HAP-1 (cell line): ENCODE results near the gene IRF2.
"Not testable (repeated sequence)": the region's sequence is repeated elsewhere in the genome, so short reads cannot be mapped to it uniquely, and the experiment has no call there.

ENCODE experiments used
- DNase-seq, 2 experiments: peaks; one replicate each; pipeline ENCODE4 v3.0.0-alpha.2; 2016 to 2020; ENCODE audit warnings: low spot score in 2 of 2
- H3K27me3 ChIP-seq: fragments of 250-450 bp; sonication (Bioruptor Pico); 2 replicates; pipeline ENCODE4 v1.5.1; 2020; ENCODE audit warnings: low read depth, mild to moderate bottlenecking, moderate library complexity
- H3K36me3 ChIP-seq: fragments of 250-450 bp; sonication (Bioruptor Pico); replicated peaks from 2 replicates; pipeline ENCODE4 v1.5.1; 2020; ENCODE audit warnings: mild to moderate bottlenecking
- H3K4me1 ChIP-seq: fragments of 250-450 bp; sonication (Bioruptor Pico); 2 replicates; pipeline ENCODE4 v1.5.1; 2020; ENCODE audit warnings: mild to moderate bottlenecking
- H3K4me3 ChIP-seq: fragments of 250-450 bp; sonication (Bioruptor Pico); 2 replicates; pipeline ENCODE4 v1.5.1; 2020; ENCODE audit warnings: mild to moderate bottlenecking, moderate library complexity
- H3K9me3 ChIP-seq: fragments of 250-450 bp; sonication (Bioruptor Pico); 2 replicates; pipeline ENCODE4 v1.5.1; 2020; ENCODE audit warnings: mild to moderate bottlenecking, moderate library complexity
- in situ Hi-C: fragments of 300-500 bp; cut with MboI; formaldehyde crosslinking; loops from 3 replicates; pipeline ENCODE4 v1.14.3; 2020; ENCODE audit warnings: low sequenced_read_pairs, inconsistent platforms, mixed read lengths

The IRF2 gene

GRCh38 chr4:184385705-184386141, 88.6 kb downstream of the IRF2 start:
- H3K9me3 ChIP-seq = no peaks in the 10 kb centered on the region
- DNase-seq = no peak
- in situ Hi-C loops = no loop called here

GRCh38 chr4:184384810-184385557, 89.4 kb downstream of the IRF2 start:
- DNase-seq = peak; percentile 64 to 65
- in situ Hi-C loops = no loop called here
- Histone ChIP-seq H3K27me3 (no peaks in the 10 kb centered on the region), H3K4me1 (peaks cover 24% of the 10 kb centered on the region), H3K9me3 (no peaks in the 10 kb centered on the region), H3K36me3 (no peaks in the 10 kb centered on the region), H3K4me3 (no peak overlapping the region)

More at GRCh38 chr4:184385705-184386141, 88.6 kb downstream of the IRF2 start:
- Histone ChIP-seq H3K27me3 (no peaks in the 10 kb centered on the region), H3K4me1 (peaks cover 24% of the 10 kb centered on the region), H3K36me3 (no peaks in the 10 kb centered on the region), H3K4me3 (no peak overlapping the region)

- peaks cover 24% of the 10 kb centered on the region for H3K4me1 ChIP-seq
- no peaks in the 10 kb centered on the region for H3K36me3 ChIP-seq
- no peak overlapping the region for H3K4me3 ChIP-seq
- in situ Hi-C loops = no loop called here
- DNase-seq = no peak
- no peaks in the 10 kb centered on the region for H3K9me3 ChIP-seq
- H3K27me3 ChIP-seq = no peaks in the 10 kb centered on the region
Observed at GRCh38 chr4:184384056-184384809, 90.1 kb downstream of the IRF2 start.

GRCh38 chr4:184383497-184384055, 90.8 kb downstream of the IRF2 start:
- Histone ChIP-seq H3K4me1 (peaks cover 24% of the 10 kb centered on the region), H3K27me3 (no peaks in the 10 kb centered on the region)
- no peak for DNase-seq

GRCh38 chr4:184382189-184382846, 92.0 kb downstream of the IRF2 start:
- no peaks in the 10 kb centered on the region for H3K36me3 ChIP-seq
- H3K9me3 ChIP-seq = no peaks in the 10 kb centered on the region
- no peak overlapping the region for H3K4me3 ChIP-seq
- in situ Hi-C loops = no loop called here
- H3K4me1 ChIP-seq = peaks cover 24% of the 10 kb centered on the region
- no peaks in the 10 kb centered on the region for H3K27me3 ChIP-seq
- DNase-seq = no peak

More at GRCh38 chr4:184383497-184384055, 90.8 kb downstream of the IRF2 start:
- in situ Hi-C loops = no loop called here
- Histone ChIP-seq H3K4me3 (no peak overlapping the region), H3K9me3 (no peaks in the 10 kb centered on the region), H3K36me3 (no peaks in the 10 kb centered on the region)

- H3K4me3 ChIP-seq = no peak overlapping the region
- in situ Hi-C loops = no loop called here
- no peaks in the 10 kb centered on the region for H3K9me3 ChIP-seq
- DNase-seq = no peak
- peaks cover 22% of the 10 kb centered on the region for H3K4me1 ChIP-seq
- H3K27me3 ChIP-seq = no peaks in the 10 kb centered on the region
- no peaks in the 10 kb centered on the region for H3K36me3 ChIP-seq
Observed at GRCh38 chr4:184380707-184381106, 93.6 kb downstream of the IRF2 start.

- H3K36me3 ChIP-seq = not testable (repeated sequence)
Observed at GRCh38 chr4:184380214-184380613, 94.1 kb downstream of the IRF2 start.

GRCh38 chr4:184376923-184377322, 97.4 kb downstream of the IRF2 start:
- Histone ChIP-seq H3K9me3 (no peaks in the 10 kb centered on the region), H3K4me3 (no peak overlapping the region), H3K4me1 (peaks cover 6% of the 10 kb centered on the region; the same call in 1 of the 2 replicates), H3K27me3 (no peaks in the 10 kb centered on the region), H3K36me3 (no peaks in the 10 kb centered on the region)
- no peak for DNase-seq
- in situ Hi-C loops = no loop called here

More at GRCh38 chr4:184380214-184380613, 94.1 kb downstream of the IRF2 start:
- in situ Hi-C loops, H3K27me3 ChIP-seq, H3K9me3 ChIP-seq, H3K4me3 ChIP-seq, DNase-seq: not testable (repeated sequence)
- peaks cover 19% of the 10 kb centered on the region for H3K4me1 ChIP-seq

GRCh38 chr4:184376126-184376838, 98.1 kb downstream of the IRF2 start:
- Histone ChIP-seq H3K4me1 (peaks cover 7% of the 10 kb centered on the region; the same call in 1 of the 2 replicates), H3K36me3 (no peaks in the 10 kb centered on the region), H3K4me3 (no peak overlapping the region), H3K27me3 (no peaks in the 10 kb centered on the region), H3K9me3 (no peaks in the 10 kb centered on the region)
- in situ Hi-C loops = no loop called here
- DNase-seq = peak in 1 of 2 experiments; percentile 38

- H3K36me3 ChIP-seq, H3K4me3 ChIP-seq, H3K27me3 ChIP-seq, in situ Hi-C loops, DNase-seq, H3K9me3 ChIP-seq: not testable (repeated sequence)
- H3K4me1 ChIP-seq = peaks cover 11% of the 10 kb centered on the region; the same call in 1 of the 2 replicates
Observed at GRCh38 chr4:184375623-184376022, 98.7 kb downstream of the IRF2 start.

GRCh38 chr4:184375027-184375426, 99.3 kb downstream of the IRF2 start:
- Histone ChIP-seq H3K4me3 (no peak overlapping the region), H3K27me3 (no peaks in the 10 kb centered on the region), H3K4me1 (peaks cover 11% of the 10 kb centered on the region; the same call in 1 of the 2 replicates), H3K9me3 (no peaks in the 10 kb centered on the region), H3K36me3 (no peaks in the 10 kb centered on the region)
- in situ Hi-C loops = no loop called here
- no peak for DNase-seq

- DNase-seq = no peak
- Histone ChIP-seq H3K36me3 (no peaks in the 10 kb centered on the region), H3K4me3 (no peak overlapping the region), H3K4me1 (peaks cover 11% of the 10 kb centered on the region; the same call in 1 of the 2 replicates), H3K27me3 (no peaks in the 10 kb centered on the region), H3K9me3 (no peaks in the 10 kb centered on the region)
- in situ Hi-C loops = no loop called here
Observed at GRCh38 chr4:184373886-184374405, 100.4 kb downstream of the IRF2 start.

- Histone ChIP-seq H3K9me3 (no peaks in the 10 kb centered on the region), H3K36me3 (no peaks in the 10 kb centered on the region), H3K4me1 (peaks cover 11% of the 10 kb centered on the region; the same call in 1 of the 2 replicates), H3K27me3 (no peaks in the 10 kb centered on the region), H3K4me3 (no peak overlapping the region)
- in situ Hi-C loops = no loop called here
- no peak for DNase-seq
Observed at GRCh38 chr4:184371390-184371787, 103.0 kb downstream of the IRF2 start.
